Skeletal muscle satellite cell (primary cell): Measurements from ENCODE around the gene GAL3ST2.
"Not testable (repeated sequence)": the region's sequence is repeated elsewhere in the genome, so short reads cannot be mapped to it uniquely, and the experiment has no call there.

Experiments used
- H3K27me3 ChIP-seq: 2 replicates; pipeline ENCODE4 v1.7.0; 2013; ENCODE audit warnings: low read length; ENCODE audit not compliant: control insufficient read depth, insufficient read depth
- H3K36me3 ChIP-seq: 2 replicates; pipeline ENCODE4 v1.7.0; 2013; ENCODE audit warnings: mild to moderate bottlenecking, control low read depth, low read length; ENCODE audit not compliant: insufficient read depth
- H3K4me1 ChIP-seq: 2 replicates; pipeline ENCODE4 v1.7.0; 2013; ENCODE audit warnings: low read length; ENCODE audit not compliant: control insufficient read depth, insufficient read depth
- H3K4me2 ChIP-seq: 2 replicates; pipeline ENCODE4 v1.7.0; 2013; ENCODE audit warnings: mild to moderate bottlenecking, low read length
- H3K4me3 ChIP-seq: 2 replicates; pipeline ENCODE4 v1.7.0; 2013; ENCODE audit warnings: low read length
- H3K9ac ChIP-seq: 2 replicates; pipeline ENCODE4 v1.7.0; 2013; ENCODE audit warnings: mild to moderate bottlenecking, low read depth, low read length, moderate library complexity
- H3K9me3 ChIP-seq: replicated peaks from 2 replicates; pipeline ENCODE4 v1.7.0; 2013; ENCODE audit warnings: mild to moderate bottlenecking, control low read depth, low read length

GAL3ST2 gene

DNA sequence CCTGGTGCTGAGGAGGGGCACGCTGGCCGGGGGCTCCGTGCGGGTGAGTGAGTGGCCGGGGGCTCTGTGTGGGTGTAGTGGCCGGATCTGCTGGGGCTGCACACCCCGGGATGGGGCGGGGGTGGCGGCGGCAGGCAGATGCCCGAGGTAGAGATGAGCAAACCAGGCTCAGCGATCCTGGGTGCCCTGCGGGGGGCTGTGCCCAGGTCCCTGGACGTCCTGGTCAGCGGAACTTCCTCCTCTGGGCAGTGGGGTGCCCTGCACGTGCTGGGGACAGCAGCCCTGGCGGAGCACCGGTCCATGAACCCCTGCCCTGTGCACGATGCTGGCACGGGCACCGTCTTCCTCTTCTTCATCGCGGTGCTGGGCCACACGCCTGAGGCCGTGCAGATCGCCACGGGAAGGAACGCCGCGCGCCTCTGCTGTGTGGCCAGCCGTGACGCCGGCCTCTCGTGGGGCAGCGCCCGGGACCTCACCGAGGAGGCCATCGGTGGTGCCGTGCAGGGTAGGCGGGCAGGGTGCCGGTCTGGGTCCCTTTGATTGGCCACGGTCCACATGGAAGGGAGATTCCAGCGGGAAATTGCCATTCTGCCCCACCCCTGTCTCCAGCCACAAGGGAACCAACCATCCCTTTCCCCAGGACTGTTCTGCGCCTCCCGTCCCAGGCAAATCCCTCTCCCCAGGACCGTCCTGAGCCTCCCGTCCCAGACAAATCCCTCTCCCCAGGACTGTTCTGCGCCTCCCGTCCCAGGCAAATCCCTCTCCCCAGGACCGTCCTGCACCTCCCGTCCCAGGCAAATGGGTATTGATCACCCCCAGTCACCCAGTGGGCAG is 38.2 kb downstream of the GAL3ST2 start:
- Histone ChIP-seq H3K36me3 (no peaks in the 10 kb centered on the region), H3K9ac (no peak overlapping the region), H3K27me3 (peaks cover 29% of the 10 kb centered on the region), H3K4me1 (no peaks in the 10 kb centered on the region), H3K9me3 (no peaks in the 10 kb centered on the region), H3K4me3 (no peak overlapping the region), H3K4me2 (no peak overlapping the region)

- H3K36me3 ChIP-seq = no peaks in the 10 kb centered on the region
- no peak overlapping the region for H3K4me2 ChIP-seq
- H3K9ac ChIP-seq = no peak overlapping the region
- no peak overlapping the region for H3K4me3 ChIP-seq
- no peaks in the 10 kb centered on the region for H3K4me1 ChIP-seq
- H3K9me3 ChIP-seq = no peaks in the 10 kb centered on the region
- peaks cover 26% of the 10 kb centered on the region for H3K27me3 ChIP-seq
Observed at GRCh38 chr2:241815477-241816430, 39.1 kb downstream of the GAL3ST2 start.

GRCh38 chr2:241816431-241817121 is 40.0 kb downstream of the GAL3ST2 start:
- Histone ChIP-seq H3K4me1 (no peaks in the 10 kb centered on the region), H3K27me3 (peaks cover 18% of the 10 kb centered on the region), H3K4me3 (no peak overlapping the region), H3K9ac (no peak overlapping the region), H3K36me3 (no peaks in the 10 kb centered on the region), H3K4me2 (no peak overlapping the region), H3K9me3 (no peaks in the 10 kb centered on the region)

DNA sequence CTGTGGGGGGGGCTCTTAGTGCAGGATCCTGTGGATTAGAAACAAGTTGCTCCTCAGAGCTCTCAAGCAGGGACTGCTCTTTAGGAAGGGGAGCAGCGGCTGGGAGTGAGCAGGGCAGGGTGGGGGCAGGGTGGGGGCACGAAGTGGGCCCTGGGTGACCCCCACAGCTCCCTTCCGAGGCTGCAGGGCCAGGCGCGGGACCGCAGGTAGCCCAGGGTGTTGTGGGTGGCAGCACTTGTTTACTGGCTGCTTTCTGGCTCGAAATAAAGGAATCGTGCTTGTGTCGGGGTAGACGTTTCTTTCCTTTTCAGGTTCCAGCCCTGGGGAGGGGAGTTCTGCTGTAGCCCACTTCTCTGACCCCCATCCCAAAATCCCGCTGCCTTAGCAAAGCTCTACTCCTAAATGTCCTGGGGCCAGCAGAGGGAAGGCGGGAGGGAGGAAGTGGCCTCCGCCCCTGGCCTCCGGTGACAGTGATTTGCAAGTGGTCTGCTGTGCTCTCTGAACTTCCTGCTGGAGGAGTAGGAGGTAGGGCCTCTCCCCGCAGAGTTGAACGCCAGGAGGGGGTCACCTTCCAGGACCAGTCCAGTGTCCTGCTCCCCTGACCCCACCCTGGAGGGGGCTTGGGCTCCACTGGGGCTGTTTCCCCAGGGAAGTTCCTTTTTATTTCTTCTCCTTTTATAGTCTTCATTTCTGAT is 40.7 kb downstream of the GAL3ST2 start:
- H3K36me3 ChIP-seq = no peaks in the 10 kb centered on the region
- H3K9ac ChIP-seq = no peak overlapping the region
- H3K4me3 ChIP-seq = no peak overlapping the region
- no peak overlapping the region for H3K4me2 ChIP-seq
- H3K9me3 ChIP-seq = no peaks in the 10 kb centered on the region
- H3K27me3 ChIP-seq = peaks cover 15% of the 10 kb centered on the region
- no peaks in the 10 kb centered on the region for H3K4me1 ChIP-seq

DNA sequence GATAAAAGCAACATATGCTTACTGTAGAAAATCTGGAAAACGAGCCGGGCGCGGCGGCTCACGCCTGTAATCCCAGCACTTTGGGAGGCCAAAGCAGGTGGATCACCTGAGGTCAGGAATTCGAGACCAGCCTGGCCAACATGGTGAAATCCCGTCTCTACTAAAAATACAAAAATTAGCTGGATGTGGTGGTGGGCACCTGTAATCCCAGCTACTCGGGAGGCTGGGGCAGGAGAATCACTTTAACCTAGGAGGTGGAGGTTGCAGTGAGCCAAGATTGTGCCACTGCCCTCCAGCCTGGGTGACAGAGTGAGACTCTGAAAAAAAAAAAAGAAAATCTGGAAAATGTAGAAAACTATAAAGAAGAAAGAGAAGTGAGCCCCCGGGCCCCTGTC is 41.2 kb downstream of the GAL3ST2 start:
- not testable (repeated sequence) for H3K36me3 ChIP-seq, H3K9me3 ChIP-seq, H3K4me2 ChIP-seq, H3K9ac ChIP-seq, H3K4me3 ChIP-seq, H3K27me3 ChIP-seq, H3K4me1 ChIP-seq

DNA sequence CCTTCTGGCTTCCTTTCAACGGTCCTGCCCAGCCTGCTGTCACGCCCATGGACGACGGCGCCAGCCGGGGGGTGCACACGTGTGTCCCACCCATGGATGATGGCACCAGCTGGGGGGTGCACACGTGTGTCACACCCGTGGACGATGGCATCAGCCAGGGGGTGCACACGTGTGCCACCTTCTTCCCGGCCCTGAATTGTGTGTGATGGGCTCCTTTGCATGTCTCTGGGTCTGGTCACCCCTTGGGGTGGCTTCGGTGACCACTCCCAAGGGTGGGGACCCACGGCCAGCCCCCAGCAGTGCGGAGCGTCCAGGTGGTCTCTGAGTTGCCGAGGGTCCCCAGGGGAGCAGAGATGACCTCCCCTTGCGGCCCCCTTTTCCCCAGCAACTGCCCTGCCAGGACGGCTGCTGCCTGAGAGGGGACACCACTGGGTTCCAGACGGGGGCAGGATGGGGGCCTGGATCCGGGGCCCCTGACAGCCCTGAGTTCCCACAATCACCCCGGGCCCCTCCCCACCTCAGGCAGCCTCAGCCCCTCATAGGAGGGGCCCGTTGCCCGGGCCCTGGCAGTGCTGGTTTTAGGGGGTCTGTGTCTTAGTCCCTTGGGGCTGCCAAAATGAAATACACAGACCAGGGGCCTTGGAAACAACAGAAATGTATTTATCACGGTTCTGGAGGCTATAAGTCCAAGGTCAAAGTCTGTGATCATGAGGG is 41.8 kb downstream of the GAL3ST2 start:
- Histone ChIP-seq H3K9me3 (no peaks in the 10 kb centered on the region), H3K27me3 (peaks cover 5% of the 10 kb centered on the region), H3K4me3 (no peak overlapping the region), H3K4me1 (no peaks in the 10 kb centered on the region), H3K9ac (no peak overlapping the region), H3K36me3 (no peaks in the 10 kb centered on the region), H3K4me2 (no peak overlapping the region)

- Histone ChIP-seq H3K9me3 (no peaks in the 10 kb centered on the region), H3K4me3 (no peak overlapping the region), H3K27me3 (peaks cover 4% of the 10 kb centered on the region), H3K9ac (no peak overlapping the region), H3K4me1 (no peaks in the 10 kb centered on the region), H3K36me3 (no peaks in the 10 kb centered on the region), H3K4me2 (no peak overlapping the region)
Observed at GRCh38 chr2:241818943-241819270, 42.3 kb downstream of the GAL3ST2 start.

- not testable (repeated sequence) for H3K9me3 ChIP-seq, H3K36me3 ChIP-seq, H3K4me3 ChIP-seq, H3K4me2 ChIP-seq, H3K27me3 ChIP-seq, H3K4me1 ChIP-seq, H3K9ac ChIP-seq
Observed at GRCh38 chr2:241819947-241820624, 43.5 kb downstream of the GAL3ST2 start.

DNA sequence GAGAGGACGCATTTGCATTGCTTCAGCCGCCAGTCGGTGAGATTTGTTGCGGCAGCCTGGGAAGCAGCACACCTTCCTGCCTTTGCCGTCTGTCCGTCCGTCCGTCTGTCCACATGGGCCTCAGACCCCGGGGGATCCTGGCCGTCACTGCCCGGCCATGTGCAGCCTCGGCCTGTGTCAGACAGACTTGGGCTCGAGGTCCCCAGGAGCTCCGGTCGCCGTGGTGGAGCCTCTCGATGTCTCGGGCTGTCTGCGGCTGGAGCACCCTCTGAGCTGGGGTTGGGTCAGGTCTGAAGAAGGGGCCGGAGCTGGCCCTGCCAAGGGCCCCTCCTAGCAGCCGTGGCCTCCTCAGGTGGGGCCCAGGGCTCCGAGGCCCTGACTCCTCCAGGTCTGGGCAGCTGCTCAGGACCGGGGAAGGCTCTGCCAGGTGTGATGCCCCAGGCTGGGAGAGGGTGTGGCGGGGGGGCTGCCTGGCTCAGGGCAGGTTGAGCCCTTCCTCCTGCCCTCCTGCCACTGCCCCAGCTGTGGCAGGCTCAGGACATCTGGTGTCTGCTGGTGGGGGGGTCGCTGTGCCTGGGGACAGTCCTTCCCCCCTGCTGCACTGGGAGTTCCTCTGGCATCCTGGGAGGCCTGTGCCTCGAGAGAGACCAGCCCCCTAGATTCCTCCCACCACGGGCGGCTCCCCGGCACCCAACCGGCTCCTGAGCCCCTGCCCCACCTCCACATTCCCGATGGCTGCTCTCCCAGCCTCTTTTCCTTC is 44.2 kb downstream of the GAL3ST2 start:
- no peaks in the 10 kb centered on the region for H3K9me3 ChIP-seq
- peaks cover 4% of the 10 kb centered on the region for H3K27me3 ChIP-seq
- H3K4me1 ChIP-seq = no peaks in the 10 kb centered on the region
- no peak overlapping the region for H3K4me3 ChIP-seq
- no peak overlapping the region for H3K9ac ChIP-seq
- H3K36me3 ChIP-seq = no peaks in the 10 kb centered on the region
- H3K4me2 ChIP-seq = no peak overlapping the region
